Thoracic aorta (tissue), 2 donors: ENCODE data around the gene NIT1. TPM values are rescaled to one million over a fixed set of nuclear protein-coding genes. Genes with fewer than 3 reads are reported as not detected.

Source experiments
- ATAC-seq: fragments of 150-250 bp; one replicate; pipeline ENCODE4 v1.8.0; 2017; ENCODE audit warnings: low read depth; ENCODE audit not compliant: insufficient number of reproducible peaks, low FRiP score
- DNase-seq: peaks from one replicate; pipeline ENCODE4 v3.0.0-alpha.2; 2020; ENCODE audit warnings: low spot score
- H3K27ac ChIP-seq, 2 donors: fragments of 200-600 bp; sonication (generic); 1 replicate in 1 of 2; 2 replicates in 1 of 2; pipeline ENCODE4 v1.5.1; 2016; ENCODE audit warnings: mild to moderate bottlenecking in 2 of 2, moderate library complexity in 2 of 2
- H3K27me3 ChIP-seq: fragments of 200-600 bp; sonication (generic); replicated peaks from 2 replicates; pipeline ENCODE4 v1.6.0; 2016; ENCODE audit warnings: mild to moderate bottlenecking; ENCODE audit not compliant: insufficient read depth
- H3K36me3 ChIP-seq: fragments of 200-600 bp; sonication (generic); one replicate; pipeline ENCODE4 v1.5.1; 2016
- H3K4me1 ChIP-seq, 2 donors: fragments of 200-600 bp; sonication (generic); 1 replicate in 1 of 2; 2 replicates in 1 of 2; pipeline versions ENCODE4 v1.5.1 to v1.6.0; 2016; ENCODE audit warnings: low read depth in 2 of 2, mild to moderate bottlenecking in 1 of 2; ENCODE audit not compliant: control insufficient read depth in 1 of 2
- H3K4me3 ChIP-seq: fragments of 200-600 bp; sonication (generic); 2 replicates; pipeline ENCODE4 v1.5.1; 2016; ENCODE audit warnings: mild to moderate bottlenecking
- H3K9me3 ChIP-seq: fragments of 200-600 bp; sonication (generic); 2 replicates; pipeline ENCODE4 v1.5.1; 2016
- CTCF ChIP-seq: fragments of 200-600 bp; sonication (generic); IDR thresholded peaks from one replicate; pipeline ENCODE4 v1.5.1; 2019; ENCODE audit warnings: antibody characterized with exemption
- total RNA-seq, 2 donors: library from RNA; depleted of rRNA; stranded (reverse); fragments of >200 nt; gene quantifications; one replicate each; pipeline versions ENCODE4 v1.1.0 to v1.2.3, GENCODE V29; 2016

NIT1 gene
- total RNA-seq, 2 donors from 2014 or later = 25.3 to 42.1 TPM

DNA sequence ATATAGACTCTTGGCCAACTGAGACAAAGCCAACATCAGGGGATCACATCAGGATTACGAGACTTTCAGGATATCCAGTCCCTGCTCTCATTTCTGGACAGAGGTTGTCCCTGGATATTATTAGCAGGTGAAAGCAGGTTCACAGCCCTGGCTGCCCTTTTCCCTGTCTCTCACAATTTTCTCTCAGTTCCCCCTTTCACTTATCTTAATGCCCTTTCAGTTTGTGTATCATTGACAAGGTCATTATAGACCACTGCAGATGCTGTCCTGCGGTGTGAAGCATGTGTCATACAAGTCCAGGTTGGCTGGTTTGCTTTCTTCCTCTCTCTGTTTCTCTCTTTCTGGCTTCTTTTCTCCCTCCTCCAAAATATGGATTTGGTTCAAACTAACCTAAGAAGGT, 21.9 kb upstream of the NIT1 start:
- Histone ChIP-seq H3K36me3 (no peaks in the 10 kb centered on the region), H3K4me3 (no peak overlapping the region), H3K4me1 (peaks cover 2 to 21% of the 10 kb centered on the region in 2 donors), H3K27ac (no peak overlapping the region), H3K9me3 (no peaks in the 10 kb centered on the region), H3K27me3 (no peaks in the 10 kb centered on the region)
- ATAC-seq (no peak), DNase-seq (no peak)
- no peak for TF ChIP-seq CTCF

DNA sequence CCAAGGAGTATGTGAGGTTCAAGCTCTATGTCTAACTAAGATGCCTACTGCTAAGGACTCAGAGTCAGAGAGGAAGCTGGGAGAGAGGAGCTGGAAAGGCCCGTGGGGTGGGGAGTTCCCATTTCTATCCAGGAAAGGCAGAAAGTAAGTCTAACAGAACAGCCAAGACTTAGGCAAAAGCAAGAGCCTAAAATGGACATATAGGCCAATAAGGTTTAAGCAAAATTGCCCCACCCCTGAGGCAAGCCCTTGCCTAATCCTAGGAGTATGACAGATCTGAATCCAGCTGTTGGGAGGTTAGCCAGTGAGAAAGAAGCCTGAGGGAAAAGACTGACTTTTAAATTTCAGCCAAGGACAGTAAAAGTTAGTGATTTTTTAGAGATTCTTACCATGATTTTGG, 21.4 kb upstream of the NIT1 start:
- H3K4me1 ChIP-seq = peaks cover 2 to 21% of the 10 kb centered on the region in 2 donors
- H3K9me3 ChIP-seq = no peaks in the 10 kb centered on the region
- DNase-seq = no peak
- H3K36me3 ChIP-seq = no peaks in the 10 kb centered on the region
- H3K27ac ChIP-seq = no peak overlapping the region
- H3K4me3 ChIP-seq = no peak overlapping the region
- H3K27me3 ChIP-seq = no peaks in the 10 kb centered on the region
- ATAC-seq = no peak
- no peak for TF ChIP-seq CTCF

GRCh38 chr1:161098210-161099068, 19.5 kb upstream of the NIT1 start, which contains the start of gene KLHDC9:
TSS of gene KLHDC9 (plus strand) at chr1:161098361. CDS start at chr1:161098536, 175 bp downstream.
- H3K27me3 ChIP-seq = no peaks in the 10 kb centered on the region
- TF ChIP-seq CTCF = peak; percentile 7
- DNase-seq (no peak), ATAC-seq (peak; percentile 74)
- no peaks in the 10 kb centered on the region for H3K36me3 ChIP-seq
- H3K4me3 ChIP-seq = peak within 1 kb of the TSS; percentile 88
- peaks cover 2 to 21% of the 10 kb centered on the region in 2 donors for H3K4me1 ChIP-seq
- H3K9me3 ChIP-seq = no peaks in the 10 kb centered on the region
- H3K27ac ChIP-seq = peak within 1 kb of the TSS; percentile 38 to 43

DNA sequence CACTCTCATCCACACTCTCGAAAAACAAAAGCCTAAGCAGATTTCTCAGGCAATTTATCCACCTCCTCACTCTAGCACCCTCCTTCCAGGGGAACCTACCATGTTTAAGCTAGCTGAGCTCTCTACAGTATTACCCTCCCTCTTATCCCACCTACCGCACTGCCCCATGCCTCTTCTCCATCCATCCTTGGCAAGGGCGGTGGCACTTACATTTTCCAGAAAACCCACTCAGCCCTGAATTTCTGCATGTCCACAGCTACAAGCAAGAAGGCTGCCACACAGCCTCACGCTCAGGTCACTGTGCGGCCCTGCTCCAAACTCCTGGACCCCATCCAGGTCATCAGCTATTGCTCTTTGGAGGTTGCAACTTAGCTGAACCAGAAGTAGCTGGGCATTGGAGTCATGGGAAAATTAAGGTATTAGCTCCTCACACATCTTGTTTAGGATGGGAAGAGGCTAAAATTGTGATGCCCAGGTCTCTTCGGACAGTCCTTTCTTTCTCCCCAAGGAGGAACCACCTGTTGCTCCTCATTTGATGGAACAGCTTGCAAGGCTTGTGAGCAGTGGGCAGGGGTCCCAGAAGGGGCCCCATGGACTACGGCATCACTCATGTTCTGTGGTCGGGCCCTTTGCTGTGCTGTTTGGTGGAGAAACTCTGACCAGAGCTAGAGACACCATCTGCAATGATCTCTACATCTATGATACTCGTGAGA, 18.7 kb upstream of the NIT1 start:
- H3K9me3 ChIP-seq = no peaks in the 10 kb centered on the region
- no peak overlapping the region for H3K27ac ChIP-seq
- DNase-seq (no peak), ATAC-seq (no peak)
- H3K27me3 ChIP-seq = no peaks in the 10 kb centered on the region
- no peaks in the 10 kb centered on the region for H3K36me3 ChIP-seq
- peaks cover 2 to 21% of the 10 kb centered on the region in 2 donors for H3K4me1 ChIP-seq
- H3K4me3 ChIP-seq = peak overlapping the region; percentile 88
- TF ChIP-seq CTCF = no peak

- no peak for DNase-seq
These were observed 17.3 kb upstream of the NIT1 start for GRCh38 chr1:161100556-161100955.

More at GRCh38 chr1:161100556-161100955, 17.3 kb upstream of the NIT1 start:
- TF ChIP-seq CTCF = no peak
- Histone ChIP-seq H3K9me3 (no peaks in the 10 kb centered on the region), H3K4me1 (peaks cover 2 to 21% of the 10 kb centered on the region in 2 donors), H3K27me3 (no peaks in the 10 kb centered on the region), H3K36me3 (no peaks in the 10 kb centered on the region), H3K27ac (no peak overlapping the region), H3K4me3 (no peak overlapping the region)
- ATAC-seq = no peak
